Measurements from ENCODE around the gene GJC2. TPM values are rescaled to one million over a fixed set of nuclear protein-coding genes. Genes with fewer than 3 reads are reported as not detected.

Gene GJC2
- total and polyA plus RNA-seq, 10 of the 15 experiments (the other 5 are each of a cell fraction or from before 2014, with no cell fraction given): 0.04 to 0.44 (median 0.07) TPM; not detected in 4

DNA sequence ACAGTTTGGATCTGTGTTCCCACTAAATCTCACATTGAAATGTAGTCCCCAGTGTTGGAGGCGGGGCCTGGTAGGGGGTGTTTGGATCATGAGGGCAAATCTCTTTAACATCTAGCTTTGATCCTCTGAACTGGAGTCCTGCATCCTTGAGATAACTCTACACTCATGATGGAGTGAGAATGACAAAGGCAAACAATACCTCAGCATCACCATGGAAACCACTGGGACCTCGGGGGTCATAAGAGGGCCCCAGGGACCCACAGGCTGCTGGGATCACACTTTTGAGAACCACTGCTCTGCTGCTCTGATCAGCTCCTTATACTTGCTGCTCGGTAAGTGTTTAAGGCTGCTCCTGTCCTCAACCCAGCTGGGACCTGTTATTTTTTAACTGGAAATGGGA, 44.7 kb downstream of the GJC2 start:
- no peak overlapping the region for H2AFZ ChIP-seq (ENCODE audit: control insufficient read depth, low read depth, low read length)
- no peaks in the 10 kb centered on the region for H4K20me1 ChIP-seq (ENCODE audit: control insufficient read depth, insufficient read depth)
- in situ Hi-C loops (cut with MboI) (no loop called here), intact Hi-C loops (cut with micrococcal nuclease; ENCODE audit: unreplicated experiment) (no loop called here)
- no peak overlapping the region for H3K4me2 ChIP-seq (ENCODE audit: control insufficient read depth, insufficient read depth)
- H3K9me3 ChIP-seq (replicated peaks; ENCODE audit: control insufficient read depth, insufficient read depth, low read length): peaks cover 4% of the 10 kb centered on the region; the same call in 1 of the 3 replicates
- TF ChIP-seq TCF3 (IDR thresholded peaks at IDR 0.05; ENCODE audit: borderline replicate concordance, insufficient read depth, low read depth, low read length) (no peak), FOS (IDR thresholded peaks at IDR 0.05; ENCODE audit: borderline replicate concordance, extremely low read depth, insufficient read length) (no peak), ZSCAN29 (IDR thresholded peaks at IDR 0.05) (no peak), CBX3 (IDR thresholded peaks at IDR 0.05; ENCODE audit: borderline replicate concordance, low read depth) (no peak), SPI1 (IDR thresholded peaks at IDR 0.05; ENCODE audit: borderline replicate concordance, insufficient read depth, low read depth, low read length) (no peak), MEF2B (IDR thresholded peaks at IDR 0.05; ENCODE audit: partially characterized antibody, poor library complexity, severe bottlenecking) (no peak), RAD21 (IDR thresholded peaks at IDR 0.05; ENCODE audit: insufficient read depth, low read depth, low read length) (no peak), HCFC1 (IDR thresholded peaks at IDR 0.05; ENCODE audit: low read length) (no peak), YY1 (IDR thresholded peaks at IDR 0.05; ENCODE audit: low read depth, low read length) (no peak), JUNB (IDR thresholded peaks at IDR 0.05) (no peak), RFX5 (IDR thresholded peaks at IDR 0.05; ENCODE audit: low read depth, low read length) (no peak), IKZF2 (IDR thresholded peaks at IDR 0.05) (no peak), SMARCA5 (IDR thresholded peaks at IDR 0.05) (no peak)
- TF ChIP-seq, protein P1, sequence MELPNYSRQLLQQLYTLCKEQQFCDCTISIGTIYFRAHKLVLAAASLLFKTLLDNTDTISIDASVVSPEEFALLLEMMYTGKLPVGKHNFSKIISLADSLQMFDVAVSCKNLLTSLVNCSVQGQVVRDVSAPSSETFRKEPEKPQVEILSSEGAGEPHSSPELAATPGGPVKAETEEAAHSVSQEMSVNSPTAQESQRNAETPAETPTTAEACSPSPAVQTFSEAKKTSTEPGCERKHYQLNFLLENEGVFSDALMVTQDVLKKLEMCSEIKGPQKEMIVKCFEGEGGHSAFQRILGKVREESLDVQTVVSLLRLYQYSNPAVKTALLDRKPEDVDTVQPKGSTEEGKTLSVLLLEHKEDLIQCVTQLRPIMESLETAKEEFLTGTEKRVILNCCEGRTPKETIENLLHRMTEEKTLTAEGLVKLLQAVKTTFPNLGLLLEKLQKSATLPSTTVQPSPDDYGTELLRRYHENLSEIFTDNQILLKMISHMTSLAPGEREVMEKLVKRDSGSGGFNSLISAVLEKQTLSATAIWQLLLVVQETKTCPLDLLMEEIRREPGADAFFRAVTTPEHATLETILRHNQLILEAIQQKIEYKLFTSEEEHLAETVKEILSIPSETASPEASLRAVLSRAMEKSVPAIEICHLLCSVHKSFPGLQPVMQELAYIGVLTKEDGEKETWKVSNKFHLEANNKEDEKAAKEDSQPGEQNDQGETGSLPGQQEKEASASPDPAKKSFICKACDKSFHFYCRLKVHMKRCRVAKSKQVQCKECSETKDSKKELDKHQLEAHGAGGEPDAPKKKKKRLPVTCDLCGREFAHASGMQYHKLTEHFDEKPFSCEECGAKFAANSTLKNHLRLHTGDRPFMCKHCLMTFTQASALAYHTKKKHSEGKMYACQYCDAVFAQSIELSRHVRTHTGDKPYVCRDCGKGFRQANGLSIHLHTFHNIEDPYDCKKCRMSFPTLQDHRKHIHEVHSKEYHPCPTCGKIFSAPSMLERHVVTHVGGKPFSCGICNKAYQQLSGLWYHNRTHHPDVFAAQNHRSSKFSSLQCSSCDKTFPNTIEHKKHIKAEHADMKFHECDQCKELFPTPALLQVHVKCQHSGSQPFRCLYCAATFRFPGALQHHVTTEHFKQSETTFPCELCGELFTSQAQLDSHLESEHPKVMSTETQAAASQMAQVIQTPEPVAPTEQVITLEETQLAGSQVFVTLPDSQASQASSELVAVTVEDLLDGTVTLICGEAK (IDR thresholded peaks at IDR 0.05; ENCODE audit: borderline replicate concordance): no peak
- TF ChIP-seq, protein P2, sequence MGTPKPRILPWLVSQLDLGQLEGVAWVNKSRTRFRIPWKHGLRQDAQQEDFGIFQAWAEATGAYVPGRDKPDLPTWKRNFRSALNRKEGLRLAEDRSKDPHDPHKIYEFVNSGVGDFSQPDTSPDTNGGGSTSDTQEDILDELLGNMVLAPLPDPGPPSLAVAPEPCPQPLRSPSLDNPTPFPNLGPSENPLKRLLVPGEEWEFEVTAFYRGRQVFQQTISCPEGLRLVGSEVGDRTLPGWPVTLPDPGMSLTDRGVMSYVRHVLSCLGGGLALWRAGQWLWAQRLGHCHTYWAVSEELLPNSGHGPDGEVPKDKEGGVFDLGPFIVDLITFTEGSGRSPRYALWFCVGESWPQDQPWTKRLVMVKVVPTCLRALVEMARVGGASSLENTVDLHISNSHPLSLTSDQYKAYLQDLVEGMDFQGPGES (IDR thresholded peaks at IDR 0.05): no peak
- POLR2A ChIA-PET: no interaction called here
- no peak overlapping the region for H3K27ac ChIP-seq (ENCODE audit: control insufficient read depth, insufficient read depth)
- H3K4me1 ChIP-seq (ENCODE audit: control insufficient read depth, insufficient read depth, low read length): no peaks in the 10 kb centered on the region
- no peak overlapping the region for H3K9ac ChIP-seq (ENCODE audit: control insufficient read depth, insufficient read depth, low read length)
- H3K36me3 ChIP-seq (ENCODE audit: control insufficient read depth in 2 of 2, insufficient read depth in 2 of 2, low read length in 1 of 2): no peaks in the 10 kb centered on the region
- ATAC-seq (no peak), FAIRE-seq (no peak), DNase-seq (ENCODE audit: low read depth, low spot score) (no peak)
- H3K79me2 ChIP-seq (ENCODE audit: control insufficient read depth, insufficient read depth, low read length): no peaks in the 10 kb centered on the region
- 54% methylated on average over 3 of the region's 3 CpGs for WGBS (ENCODE audit: insufficient coverage, insufficient replicate concordance, low lambda C conversion rate, missing lambda C conversion rate)
- no TSS peak for BruUV-seq (replicated peaks)
- no peak overlapping the region for H3K4me3 ChIP-seq
- CTCF ChIA-PET: interaction anchor here (1.8 kb wide), 1 partner anchor 195 kb away, joined by 5 read pairs; no protein-coding TSS in a partner anchor
- H3K27me3 ChIP-seq (replicated peaks in 1 of 2; ENCODE audit: control insufficient read depth in 2 of 2, insufficient read depth in 2 of 2, low read length in 1 of 2): no peaks in the 10 kb centered on the region
- SMC1A ChIA-PET (ENCODE audit: uncharacterized antibody, unreplicated experiment): no interaction called here
- RAD21 ChIA-PET (ENCODE audit: unreplicated experiment): no interaction called here
